ENCODE data around the gene CFAP61.

The CFAP61 gene

GRCh38 chr20:20369250-20370093 is 317.1 kb downstream of the CFAP61 start:
- peak; percentile 54 for DNase-seq

- no peak for DNase-seq
Measured at GRCh38 chr20:20370094-20370575, 317.8 kb downstream of the CFAP61 start.

DNA sequence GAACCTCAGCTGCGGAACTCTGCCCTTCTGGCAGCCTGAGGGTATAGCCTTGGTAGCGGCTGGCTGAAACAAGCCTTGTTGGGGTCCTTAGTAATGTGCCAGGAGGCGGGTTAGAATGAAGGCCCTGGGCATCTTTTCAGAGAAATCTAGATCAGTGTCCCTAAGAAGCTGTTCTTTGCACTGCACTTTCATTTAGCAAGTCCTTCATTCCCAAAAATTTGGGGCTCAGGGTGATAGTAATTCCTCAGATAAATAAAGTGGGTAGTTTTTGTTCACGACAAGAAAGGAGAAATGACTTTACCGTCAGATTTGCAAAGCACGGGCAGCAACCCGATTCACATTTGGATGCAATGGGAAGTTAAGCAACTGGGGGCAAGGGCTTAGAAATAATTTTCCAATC is 318.8 kb downstream of the CFAP61 start:
- no peak for DNase-seq

DNA sequence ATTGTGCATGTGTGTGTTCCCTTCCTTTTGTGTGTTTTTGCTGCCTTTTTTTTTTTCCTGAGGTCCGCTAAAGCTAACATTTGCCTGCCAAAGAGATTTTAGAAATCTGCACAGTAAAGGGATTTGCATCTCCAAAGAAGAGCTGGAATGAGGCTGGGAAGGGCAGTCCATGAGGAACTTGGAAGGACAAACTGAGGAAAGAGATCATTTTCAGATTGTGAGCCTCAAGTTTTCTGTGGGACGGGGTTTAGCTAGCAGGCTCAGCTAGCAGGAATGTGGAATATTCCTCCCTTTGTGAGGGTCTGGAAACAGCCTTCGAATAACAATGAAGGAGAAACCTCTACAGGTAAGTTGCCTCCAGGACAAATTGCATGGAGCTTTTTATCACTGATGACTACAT is 319.3 kb downstream of the CFAP61 start:
- no peak for DNase-seq

DNA sequence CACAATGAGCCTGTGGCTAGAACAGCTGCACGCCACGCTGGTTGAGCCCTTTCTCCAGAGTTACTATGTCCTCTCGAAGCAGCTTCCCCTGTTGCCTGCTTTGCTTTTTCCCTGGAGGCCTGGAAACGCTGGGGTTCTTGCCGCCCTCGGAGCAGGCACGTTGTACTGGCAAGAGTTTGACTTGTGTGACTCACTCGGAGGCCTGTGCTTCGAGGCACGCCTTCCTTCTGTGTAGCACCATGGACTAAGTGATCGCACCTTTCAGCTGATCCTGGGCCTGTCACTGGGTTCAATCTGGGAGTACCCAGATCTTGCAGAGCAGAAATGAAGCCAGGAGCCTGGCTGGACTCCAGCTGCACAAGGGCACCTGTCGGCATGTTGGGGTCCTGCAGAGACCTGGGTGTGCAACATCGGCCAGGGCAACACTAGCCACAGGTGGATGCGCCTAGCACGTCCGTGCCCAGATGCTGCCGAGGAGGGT is 320.8 kb downstream of the CFAP61 start:
- peak; percentile 85 for DNase-seq

GRCh38 chr20:20375862-20376261 is 323.5 kb downstream of the CFAP61 start:
- peak; percentile 90 for DNase-seq

DNA sequence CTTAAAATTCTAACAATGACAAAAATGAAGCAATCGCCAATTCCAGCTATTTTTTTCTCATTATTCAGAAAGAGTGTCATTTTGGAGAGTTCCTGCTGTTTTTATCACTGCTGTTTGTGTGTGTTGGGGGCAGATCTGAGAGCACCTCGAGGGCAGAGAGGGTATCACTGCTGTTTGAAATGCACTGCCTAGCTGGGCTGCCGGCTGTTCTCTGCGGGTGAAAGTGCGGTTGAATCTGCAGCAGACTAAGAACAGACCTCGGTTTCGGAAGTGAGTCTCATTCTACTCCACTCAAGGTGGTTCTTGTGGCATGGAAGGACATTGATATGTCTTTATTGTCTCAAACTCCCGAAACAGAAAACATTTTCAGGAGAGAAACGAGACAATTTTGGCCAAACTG is 333.9 kb downstream of the CFAP61 start:
- no peak for DNase-seq

GRCh38 chr20:20390393-20390792 is 338.1 kb downstream of the CFAP61 start:
- DNase-seq, result no peak

- DNase-seq, result no peak
Measured at GRCh38 chr20:20391115-20391514, 338.8 kb downstream of the CFAP61 start.

- no peak for DNase-seq
Measured at GRCh38 chr20:20391766-20392165, 339.4 kb downstream of the CFAP61 start.

DNA sequence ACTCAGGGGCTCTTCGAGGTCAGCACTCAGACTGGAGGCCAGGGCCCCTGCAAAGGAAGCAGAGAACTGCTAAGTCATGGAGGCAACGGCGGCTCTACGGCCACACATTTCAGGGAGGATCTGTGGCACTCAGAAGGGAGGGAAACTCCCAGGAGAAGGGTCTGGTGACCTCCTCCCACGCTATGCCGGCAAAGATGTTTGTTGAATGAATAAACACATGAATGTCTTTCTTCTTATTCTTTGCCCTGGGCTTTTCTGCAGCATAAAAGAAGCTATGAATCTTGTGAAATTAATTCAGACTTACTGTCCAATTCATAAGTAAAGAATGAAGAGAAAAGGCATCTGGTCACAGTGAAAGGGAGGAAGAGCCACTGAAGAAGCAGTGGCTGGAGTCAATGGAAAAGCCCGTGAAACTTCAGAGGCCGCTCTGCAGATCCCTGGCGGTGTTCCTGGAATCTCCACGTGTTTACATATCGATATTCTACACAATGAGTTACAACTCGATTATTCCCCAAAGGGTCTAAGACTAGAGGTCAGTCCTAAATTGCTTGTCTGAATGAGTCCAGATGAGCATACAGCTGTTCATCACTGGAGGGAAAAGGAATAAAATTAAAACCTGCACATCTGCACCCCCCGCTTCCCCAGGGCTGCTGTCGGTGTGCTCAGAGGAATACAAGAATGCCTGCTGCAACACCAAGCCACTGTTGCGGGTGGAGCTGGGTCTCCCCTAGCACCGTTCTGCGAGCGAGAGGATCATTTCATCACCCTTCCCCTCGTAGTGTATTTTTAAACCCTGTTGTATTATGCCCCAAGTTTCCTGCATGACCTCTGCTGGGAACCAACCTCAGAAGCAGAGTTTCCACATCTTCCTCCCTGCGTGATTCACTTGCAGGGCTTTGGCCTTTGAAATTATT is 341.1 kb downstream of the CFAP61 start:
- no peak for DNase-seq

GRCh38 chr20:20395087-20395486 is 342.8 kb downstream of the CFAP61 start:
- DNase-seq, result no peak

GRCh38 chr20:20395903-20396568 is 343.7 kb downstream of the CFAP61 start:
- peak; percentile 82 for DNase-seq

GRCh38 chr20:20396794-20397193 is 344.5 kb downstream of the CFAP61 start:
- no peak for DNase-seq

DNA sequence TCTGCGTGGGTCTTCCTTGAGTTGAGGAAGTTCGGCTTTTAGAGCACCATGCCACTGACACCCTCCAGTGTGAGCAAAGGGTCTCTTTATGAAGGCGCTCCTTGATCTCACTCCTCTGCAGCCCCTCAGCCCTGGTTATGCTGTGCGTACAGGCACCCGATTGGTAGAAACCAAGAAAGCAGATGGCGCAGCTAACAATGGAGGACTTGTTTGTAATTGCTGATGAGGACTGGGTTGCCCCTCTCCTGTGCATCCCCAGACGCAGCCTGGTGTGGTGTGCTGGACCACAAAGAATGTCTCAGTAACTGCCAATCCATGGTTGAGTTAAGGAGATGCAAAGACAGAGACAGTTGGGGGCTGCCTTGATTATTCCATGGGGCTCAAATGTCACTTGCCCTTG is 345.8 kb downstream of the CFAP61 start:
- no peak for DNase-seq

- DNase-seq, result no peak
Measured at GRCh38 chr20:20399531-20400500, 347.5 kb downstream of the CFAP61 start.

DNA sequence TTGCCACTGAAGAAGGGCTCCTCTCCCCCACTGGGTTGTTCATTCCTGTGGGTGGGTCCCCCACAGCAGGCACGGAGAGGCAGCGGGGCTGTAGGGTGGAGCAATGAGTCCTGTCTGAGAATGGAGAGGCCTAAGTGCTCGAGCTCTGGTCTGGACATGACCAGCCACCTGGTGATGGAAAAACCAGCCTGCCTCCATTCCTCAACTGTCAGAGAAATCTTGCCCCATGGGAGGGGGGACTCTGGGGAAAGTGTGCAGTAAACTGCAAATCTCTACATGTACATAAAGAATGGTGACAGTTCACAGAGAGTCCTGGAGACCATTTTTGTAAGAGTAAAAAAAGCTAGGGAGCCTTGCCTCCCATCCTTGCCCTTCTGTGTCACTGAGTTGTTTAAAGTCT is 349.7 kb downstream of the CFAP61 start:
- DNase-seq, result no peak

- no peak for DNase-seq
Measured at GRCh38 chr20:20404633-20405032, 352.3 kb downstream of the CFAP61 start.

GRCh38 chr20:20405623-20406022 is 353.3 kb downstream of the CFAP61 start:
- no peak for DNase-seq

- no peak for DNase-seq
Measured at GRCh38 chr20:20406306-20406705, 354.0 kb downstream of the CFAP61 start.

DNA sequence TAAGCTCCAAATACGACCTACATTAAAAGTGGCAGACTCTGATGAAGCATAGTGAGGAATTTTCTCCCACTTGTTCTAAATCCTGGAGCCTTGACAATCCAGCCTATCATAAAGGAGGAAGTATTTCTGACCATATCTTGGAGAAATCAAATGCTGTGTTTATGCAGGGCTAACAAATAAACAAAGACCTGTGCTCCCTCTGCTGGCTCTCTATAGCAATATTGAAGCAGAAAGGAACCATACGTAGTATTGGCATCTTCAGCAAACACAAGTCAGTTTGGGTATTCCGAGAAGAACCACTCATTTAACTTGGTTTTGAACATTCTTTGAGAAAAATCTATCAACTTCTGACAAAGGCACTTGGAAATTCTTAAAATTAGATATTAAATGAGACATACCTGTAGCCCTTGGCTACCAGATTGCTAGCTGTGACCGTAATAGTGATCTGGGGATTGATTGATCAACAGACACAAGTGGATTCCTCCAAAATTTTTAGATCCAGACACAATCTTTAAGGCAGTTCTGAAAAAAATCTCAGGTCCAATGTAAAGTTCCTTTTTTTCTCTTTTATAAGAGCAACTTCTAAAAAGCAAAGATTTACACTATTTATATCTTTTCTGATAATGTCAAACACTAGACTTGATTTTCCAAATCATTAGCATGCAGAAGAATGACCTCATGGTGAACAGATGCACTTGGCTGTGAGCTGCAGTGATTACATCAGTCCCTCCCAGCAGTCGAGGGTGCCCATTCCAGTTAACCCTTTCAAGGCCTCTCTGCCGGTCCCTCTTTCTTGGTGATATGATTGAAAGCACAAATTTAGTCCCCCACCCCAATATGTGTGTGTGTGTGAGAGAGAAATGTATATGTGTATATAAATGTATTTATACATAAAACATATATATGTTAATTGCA is 355.8 kb downstream of the CFAP61 start:
- no peak for DNase-seq
